Fibroblast of skin of scalp (primary cell): ENCODE measurements around the gene MORN1.

ENCODE experiments used
- DNase-seq: peaks from one replicate; pipeline ENCODE4 v3.0.0-alpha.2; 2013

Gene MORN1

GRCh38 chr1:2372551-2373490 lies 18.5 kb downstream of the MORN1 start:
- no peak for DNase-seq

GRCh38 chr1:2368053-2368744 lies 23.2 kb downstream of the MORN1 start:
- DNase-seq: no peak

GRCh38 chr1:2363847-2364513 lies 27.4 kb downstream of the MORN1 start:
- DNase-seq: no peak

GRCh38 chr1:2360588-2361364 lies 30.6 kb downstream of the MORN1 start:
- DNase-seq: peak; percentile 19

- DNase-seq: no peak
Measured at GRCh38 chr1:2358651-2359640, 32.4 kb downstream of the MORN1 start.

- DNase-seq: no peak
Measured at GRCh38 chr1:2358072-2358471, 33.3 kb downstream of the MORN1 start.

GRCh38 chr1:2356911-2357845 lies 34.2 kb downstream of the MORN1 start:
- DNase-seq: no peak

GRCh38 chr1:2356401-2356800 lies 35.0 kb downstream of the MORN1 start:
- no peak for DNase-seq

GRCh38 chr1:2355373-2356261 lies 35.7 kb downstream of the MORN1 start:
- DNase-seq: no peak

- peak; percentile 45 for DNase-seq
Measured at GRCh38 chr1:2354511-2355372, 36.6 kb downstream of the MORN1 start.

GRCh38 chr1:2353551-2354438 lies 37.6 kb downstream of the MORN1 start:
- DNase-seq: no peak

- no peak for DNase-seq
Measured at GRCh38 chr1:2352897-2353550, 38.3 kb downstream of the MORN1 start.

- no peak for DNase-seq
Measured at GRCh38 chr1:2352341-2352896, 38.9 kb downstream of the MORN1 start.

- no peak for DNase-seq
Measured at GRCh38 chr1:2351723-2352122, 39.6 kb downstream of the MORN1 start.

- DNase-seq: no peak
Measured at GRCh38 chr1:2350911-2351655, 40.3 kb downstream of the MORN1 start.
